Esophagus muscularis mucosa (tissue), 4 donors: ENCODE measurements around the gene SLAIN2. TPM values are rescaled to one million over a fixed set of nuclear protein-coding genes. Genes with fewer than 3 reads are reported as not detected.

Source experiments
- DNase-seq: peaks from one replicate; pipeline ENCODE4 v3.0.0-alpha.2; 2017; ENCODE audit errors: extremely low spot score
- H3K27ac ChIP-seq, 4 donors: fragments of 200-600 bp; sonication (generic); replicated peaks in 1 of 4; 1 replicate in 3 of 4; 2 replicates in 1 of 4; pipeline ENCODE4 v1.5.1; 2016 to 2019; ENCODE audit warnings: mild to moderate bottlenecking in 1 of 4
- H3K27me3 ChIP-seq, 4 donors: fragments of 200-600 bp; sonication (generic); one replicate each; pipeline versions ENCODE4 v1.5.1 to v1.6.0; 2016 to 2019
- H3K36me3 ChIP-seq, 4 donors: fragments of 200-600 bp; sonication (generic); one replicate each; pipeline ENCODE4 v1.5.1; 2016 to 2019
- H3K4me1 ChIP-seq, 4 donors: fragments of 200-600 bp; sonication (generic); one replicate each; pipeline ENCODE4 v1.5.1; 2016 to 2019
- H3K4me3 ChIP-seq, 4 donors: fragments of 200-600 bp; sonication (generic); 1 replicate in 2 of 4; 2 replicates in 2 of 4; pipeline ENCODE4 v1.5.1; 2016 to 2019; ENCODE audit warnings: mild to moderate bottlenecking in 4 of 4, moderate library complexity in 1 of 4
- H3K9me3 ChIP-seq, 4 donors: fragments of 200-600 bp; sonication (generic); 1 replicate in 3 of 4; 2 replicates in 1 of 4; pipeline ENCODE4 v1.5.1; 2016 to 2019
- EP300 ChIP-seq: sonication (generic); formaldehyde crosslinking; IDR thresholded peaks from one replicate; pipeline ENCODE4 v1.6.1; 2017; ENCODE audit warnings: antibody characterized with exemption
- POLR2A ChIP-seq: fragments of 450-650 bp; IDR thresholded peaks from one replicate; pipeline ENCODE4 v1.6.1; 2017; ENCODE audit warnings: antibody characterized with exemption, moderate library complexity, mild to moderate bottlenecking, low read depth
- POLR2AphosphoS5 ChIP-seq, 2 donors: sonication (generic); formaldehyde crosslinking; IDR thresholded peaks; one replicate each; pipeline ENCODE4 v1.6.1; 2017; ENCODE audit warnings: antibody characterized with exemption in 2 of 2
- WGBS: methylation state at CpG from one replicate; pipeline ENCODE4 v1.1.5; 2018; 5-methylcytosine and 5-hydroxymethylcytosine counted together
- intact Hi-C: fragments of 100-400 bp; cut with DNase I; formaldehyde crosslinking; loops from one replicate; pipeline ENCODE4 v1.15.1; 2023
- total RNA-seq, 4 donors: library from RNA; depleted of rRNA; stranded (reverse); fragments of >200 nt; gene quantifications; one replicate each; pipeline versions ENCODE4 v1.1.0 to v1.2.1, GENCODE V29; 2016
- TF ChIP-seq, protein P1 (sequence below), 3 experiments: fragments of 200-600 bp in 2 of 3; fragments of 450-650 bp in 1 of 3; sonication (generic) in 2 of 3; IDR thresholded peaks; one replicate each; pipeline ENCODE4 v1.5.1; 2017 to 2019; ENCODE audit warnings: antibody characterized with exemption in 3 of 3, mild to moderate bottlenecking in 2 of 3, moderate library complexity in 1 of 3

SLAIN2 gene
- total RNA-seq, 4 donors from 2014 or later = 82.5 to 165 (median 111) TPM

DNA sequence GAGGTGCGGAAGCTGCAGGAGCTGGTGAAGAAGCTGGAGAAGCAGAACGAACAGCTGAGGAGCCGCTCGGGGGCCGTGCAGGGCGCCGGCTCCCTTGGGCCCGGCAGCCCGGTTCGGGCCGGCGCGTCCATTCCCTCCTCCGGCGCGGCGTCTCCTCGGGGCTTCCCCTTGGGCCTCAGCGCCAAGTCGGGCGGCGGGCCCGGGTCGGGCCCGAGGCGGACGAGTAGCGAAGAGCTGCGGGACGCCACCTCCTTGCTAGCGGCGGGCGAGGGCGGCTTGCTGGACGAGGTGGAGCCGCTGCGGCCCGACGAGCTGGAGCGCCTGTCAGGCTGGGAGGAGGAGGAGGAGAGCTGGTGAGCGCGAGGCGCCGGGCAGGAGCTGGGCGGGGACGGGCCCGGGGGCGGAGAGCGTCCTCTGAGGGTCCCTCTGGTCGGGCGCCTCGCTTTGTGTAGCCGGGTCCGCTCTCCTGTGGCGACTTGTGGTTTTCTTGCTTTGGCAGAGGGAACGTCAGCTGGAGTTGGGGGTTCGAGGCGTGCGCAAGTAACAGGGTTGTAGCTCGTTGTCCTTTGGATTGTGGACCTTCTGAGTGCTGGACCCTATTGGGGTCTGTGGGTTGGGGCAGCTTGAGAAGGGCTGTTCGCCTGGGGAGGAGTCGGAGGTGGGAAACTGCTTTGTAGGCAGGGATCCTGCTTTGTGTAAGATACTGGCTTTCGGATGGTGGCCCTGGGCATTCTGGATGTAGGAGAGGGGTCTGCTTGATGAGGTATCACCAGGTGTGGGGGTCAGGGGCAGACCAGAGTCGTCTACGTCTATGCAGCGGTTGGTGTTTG lies 662 bp downstream of the SLAIN2 start:
- H3K36me3 ChIP-seq = no peaks in the 10 kb centered on the region
- no peaks in the 10 kb centered on the region for H3K27me3 ChIP-seq
- peak overlapping the region; percentile 94 to 99 (median 98) for H3K27ac ChIP-seq
- no peak for DNase-seq
- H3K9me3 ChIP-seq = no peaks in the 10 kb centered on the region
- H3K4me1 ChIP-seq = peaks cover 36 to 64% (median 54%) of the 10 kb centered on the region in 4 donors
- no peak for TF ChIP-seq POLR2A
- no peak for TF ChIP-seq POLR2AphosphoS5 (IDR thresholded peaks at IDR 0.05)
- TF ChIP-seq EP300 = no peak
- TF ChIP-seq, protein P1, sequence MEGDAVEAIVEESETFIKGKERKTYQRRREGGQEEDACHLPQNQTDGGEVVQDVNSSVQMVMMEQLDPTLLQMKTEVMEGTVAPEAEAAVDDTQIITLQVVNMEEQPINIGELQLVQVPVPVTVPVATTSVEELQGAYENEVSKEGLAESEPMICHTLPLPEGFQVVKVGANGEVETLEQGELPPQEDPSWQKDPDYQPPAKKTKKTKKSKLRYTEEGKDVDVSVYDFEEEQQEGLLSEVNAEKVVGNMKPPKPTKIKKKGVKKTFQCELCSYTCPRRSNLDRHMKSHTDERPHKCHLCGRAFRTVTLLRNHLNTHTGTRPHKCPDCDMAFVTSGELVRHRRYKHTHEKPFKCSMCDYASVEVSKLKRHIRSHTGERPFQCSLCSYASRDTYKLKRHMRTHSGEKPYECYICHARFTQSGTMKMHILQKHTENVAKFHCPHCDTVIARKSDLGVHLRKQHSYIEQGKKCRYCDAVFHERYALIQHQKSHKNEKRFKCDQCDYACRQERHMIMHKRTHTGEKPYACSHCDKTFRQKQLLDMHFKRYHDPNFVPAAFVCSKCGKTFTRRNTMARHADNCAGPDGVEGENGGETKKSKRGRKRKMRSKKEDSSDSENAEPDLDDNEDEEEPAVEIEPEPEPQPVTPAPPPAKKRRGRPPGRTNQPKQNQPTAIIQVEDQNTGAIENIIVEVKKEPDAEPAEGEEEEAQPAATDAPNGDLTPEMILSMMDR (IDR thresholded peaks at IDR 0.05) = no peak
- under 1% methylated on average over 51 of the region's 66 CpGs for WGBS
- peak overlapping the region; percentile 76 to 94 (median 87) for H3K4me3 ChIP-seq
- intact Hi-C loops = loop anchor here (5.0 to 10.0 kb wide), 3 partner anchors 75 to 493 kb away; partner anchors contain the start of genes OCIAD1 and TEC

DNA sequence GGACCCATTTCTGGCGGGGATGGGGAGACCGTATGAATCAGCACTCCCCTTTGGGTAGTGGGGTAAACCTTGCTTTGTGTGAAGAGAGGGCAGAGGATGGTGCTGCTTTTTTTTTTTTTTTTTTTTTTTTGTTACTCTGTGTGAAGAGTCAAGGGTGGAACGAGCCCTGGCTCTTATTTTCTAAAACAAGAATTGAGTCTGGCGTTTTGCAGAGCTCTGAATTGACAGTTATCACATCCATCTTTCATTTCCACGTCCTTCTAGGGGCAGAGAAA lies 1.2 kb downstream of the SLAIN2 start:
- Histone ChIP-seq H3K4me1 (peaks cover 39 to 67% (median 57%) of the 10 kb centered on the region in 4 donors), H3K4me3 (peak overlapping the region; percentile 76 to 94 (median 87)), H3K36me3 (no peaks in the 10 kb centered on the region), H3K9me3 (no peaks in the 10 kb centered on the region), H3K27me3 (no peaks in the 10 kb centered on the region), H3K27ac (peak overlapping the region; percentile 94 to 99 (median 98))
- DNase-seq = no peak
- 2% methylated on average over 5 of the region's 5 CpGs for WGBS
- intact Hi-C loops = loop anchor here (5.0 to 10.0 kb wide), 3 partner anchors 75 to 492 kb away; partner anchors contain the start of genes OCIAD1 and TEC
- TF ChIP-seq POLR2AphosphoS5 (IDR thresholded peaks at IDR 0.05) = no peak
- TF ChIP-seq, protein P1 (IDR thresholded peaks at IDR 0.05) = no peak
- no peak for TF ChIP-seq POLR2A
- TF ChIP-seq EP300 = no peak

- DNase-seq = no peak
- intact Hi-C loops = loop anchor here (5.0 to 10.0 kb wide), 3 partner anchors 76 to 492 kb away; partner anchors contain the start of genes OCIAD1 and TEC
- Histone ChIP-seq H3K4me3 (peak overlapping the region; percentile 76 to 94 (median 87)), H3K9me3 (no peaks in the 10 kb centered on the region), H3K4me1 (peaks cover 39 to 70% (median 57%) of the 10 kb centered on the region in 4 donors), H3K27me3 (no peaks in the 10 kb centered on the region), H3K36me3 (no peaks in the 10 kb centered on the region), H3K27ac (peak overlapping the region; percentile 29 to 99 (median 96))
- TF ChIP-seq, protein P1 (IDR thresholded peaks at IDR 0.05) = no peak
- no peak for TF ChIP-seq POLR2AphosphoS5 (IDR thresholded peaks at IDR 0.05)
- no peak for TF ChIP-seq EP300
- TF ChIP-seq POLR2A = no peak
- WGBS = 22% methylated on average over 3 of the region's 3 CpGs
These were observed 1.7 kb downstream of the SLAIN2 start for GRCh38 chr4:48343035-48343434.

- TF ChIP-seq POLR2AphosphoS5 (IDR thresholded peaks at IDR 0.05) (no peak), POLR2A (no peak), EP300 (no peak)
- TF ChIP-seq, protein P1 (IDR thresholded peaks at IDR 0.05) = no peak
- Histone ChIP-seq H3K9me3 (no peaks in the 10 kb centered on the region), H3K4me1 (peaks cover 39 to 75% (median 58%) of the 10 kb centered on the region in 4 donors), H3K36me3 (no peaks in the 10 kb centered on the region), H3K4me3 (peak overlapping the region; percentile 76 to 94 (median 87)), H3K27ac (peak overlapping the region in 3 of 4 donors; percentile 94 to 99 (median 97)), H3K27me3 (no peaks in the 10 kb centered on the region)
- WGBS = 24% methylated on average over 1 of the region's 1 CpG
- DNase-seq = no peak
- intact Hi-C loops = loop anchor here (5.0 to 10.0 kb wide), 3 partner anchors 76 to 491 kb away; partner anchors contain the start of genes OCIAD1 and TEC
These were observed 2.2 kb downstream of the SLAIN2 start for GRCh38 chr4:48343551-48343950.
